Neural progenitor cell (in vitro differentiated cells): ENCODE data around the gene CEP170B.

Experiments
- EZH2 ChIP-seq: fragments of 200-600 bp; sonication (generic); IDR thresholded peaks from 2 replicates; pipeline ENCODE4 v1.6.1; 2017; ENCODE audit warnings: antibody characterized with exemption, mild to moderate bottlenecking, moderate library complexity
- EZH2phosphoT487 ChIP-seq: fragments of 200-600 bp; sonication (generic); IDR thresholded peaks from 2 replicates; pipeline ENCODE4 v1.6.1; 2017; ENCODE audit warnings: antibody characterized with exemption
- TF ChIP-seq, protein P1 (sequence below): fragments of 200-600 bp; sonication (generic); IDR thresholded peaks from 2 replicates; pipeline ENCODE4 v1.5.1; 2017; ENCODE audit warnings: antibody characterized with exemption, mild to moderate bottlenecking

DNA sequence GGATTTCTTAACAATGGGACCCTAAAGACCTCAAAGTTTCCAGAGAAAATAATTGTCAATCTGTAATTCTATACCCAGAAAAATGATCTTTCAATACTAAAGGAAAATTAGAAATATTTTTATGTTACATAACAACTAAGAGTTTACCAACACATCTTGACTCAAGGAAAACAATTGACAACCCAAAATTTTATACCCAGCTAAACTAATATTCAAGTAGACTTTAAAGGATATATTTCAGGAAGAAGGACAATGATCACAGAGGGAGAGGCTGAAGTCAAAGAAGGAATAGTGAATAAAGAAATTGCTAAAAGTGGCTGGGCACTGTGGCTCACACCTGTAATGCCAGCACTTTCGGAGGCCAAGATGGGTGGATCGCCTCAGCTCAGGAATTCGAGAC is 47.0 kb downstream of the CEP170B start:
- TF ChIP-seq, protein P1, sequence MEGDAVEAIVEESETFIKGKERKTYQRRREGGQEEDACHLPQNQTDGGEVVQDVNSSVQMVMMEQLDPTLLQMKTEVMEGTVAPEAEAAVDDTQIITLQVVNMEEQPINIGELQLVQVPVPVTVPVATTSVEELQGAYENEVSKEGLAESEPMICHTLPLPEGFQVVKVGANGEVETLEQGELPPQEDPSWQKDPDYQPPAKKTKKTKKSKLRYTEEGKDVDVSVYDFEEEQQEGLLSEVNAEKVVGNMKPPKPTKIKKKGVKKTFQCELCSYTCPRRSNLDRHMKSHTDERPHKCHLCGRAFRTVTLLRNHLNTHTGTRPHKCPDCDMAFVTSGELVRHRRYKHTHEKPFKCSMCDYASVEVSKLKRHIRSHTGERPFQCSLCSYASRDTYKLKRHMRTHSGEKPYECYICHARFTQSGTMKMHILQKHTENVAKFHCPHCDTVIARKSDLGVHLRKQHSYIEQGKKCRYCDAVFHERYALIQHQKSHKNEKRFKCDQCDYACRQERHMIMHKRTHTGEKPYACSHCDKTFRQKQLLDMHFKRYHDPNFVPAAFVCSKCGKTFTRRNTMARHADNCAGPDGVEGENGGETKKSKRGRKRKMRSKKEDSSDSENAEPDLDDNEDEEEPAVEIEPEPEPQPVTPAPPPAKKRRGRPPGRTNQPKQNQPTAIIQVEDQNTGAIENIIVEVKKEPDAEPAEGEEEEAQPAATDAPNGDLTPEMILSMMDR: no peak
- TF ChIP-seq EZH2phosphoT487: no peak
- TF ChIP-seq EZH2: no peak
